Thyroid gland (tissue), 4 donors: ENCODE data around the gene PTPRN2. TPM values are rescaled to one million over a fixed set of nuclear protein-coding genes. Genes with fewer than 3 reads are reported as not detected.

ENCODE experiments used
- DNase-seq, 2 donors: peaks; one replicate each; pipeline ENCODE4 v3.0.0-alpha.2; 2019
- H3K27ac ChIP-seq, 3 donors: fragments of 200-600 bp; sonication (generic); 1 replicate in 2 of 3; 2 replicates in 1 of 3; pipeline ENCODE4 v1.5.1; 2016 to 2019; ENCODE audit warnings: mild to moderate bottlenecking in 1 of 3, moderate library complexity in 1 of 3
- H3K27me3 ChIP-seq: fragments of 200-600 bp; sonication (generic); one replicate; pipeline ENCODE4 v1.5.1; 2019
- H3K36me3 ChIP-seq, 2 donors: fragments of 200-600 bp; sonication (generic); one replicate each; pipeline ENCODE4 v1.5.1; 2016 to 2019
- H3K4me1 ChIP-seq, 2 donors: fragments of 200-600 bp; sonication (generic); one replicate each; pipeline ENCODE4 v1.5.1; 2017 to 2019
- H3K4me3 ChIP-seq, 3 donors: fragments of 200-600 bp; sonication (generic); replicated peaks in 1 of 3; 1 replicate in 2 of 3; 2 replicates in 1 of 3; pipeline ENCODE4 v1.5.1; 2016; ENCODE audit warnings: mild to moderate bottlenecking in 1 of 3
- H3K9me3 ChIP-seq: fragments of 200-600 bp; sonication (generic); one replicate; pipeline ENCODE4 v1.5.1; 2017
- POLR2A ChIP-seq, 2 donors: fragments of 450-650 bp; IDR thresholded peaks; one replicate each; pipeline ENCODE4 v1.6.1; 2017; ENCODE audit warnings: antibody characterized with exemption in 2 of 2, mild to moderate bottlenecking in 2 of 2, moderate library complexity in 1 of 2
- WGBS, 2 donors: methylation state at CpG; one replicate each; pipeline ENCODE4 v1.1.5; 2017; 5-methylcytosine and 5-hydroxymethylcytosine counted together
- intact Hi-C: fragments of 100-400 bp; cut with DNase I; formaldehyde crosslinking; loops from one replicate; pipeline ENCODE4 v1.15.1; 2023
- total RNA-seq, 4 donors: library from RNA; depleted of rRNA; stranded (reverse); fragments of >200 nt; gene quantifications; one replicate each; pipeline ENCODE4 v1.2.3, GENCODE V29; 2016
- TF ChIP-seq, protein P1 (sequence below), 6 experiments: fragments of 200-600 bp in 3 of 6; fragments of 450-650 bp in 3 of 6; sonication (generic) in 3 of 6; IDR thresholded peaks; one replicate each; pipeline ENCODE4 v1.5.1; 2016 to 2019; ENCODE audit warnings: antibody characterized with exemption in 6 of 6, mild to moderate bottlenecking in 2 of 6, inconsistent platforms in 1 of 6, moderate library complexity in 1 of 6

Gene PTPRN2
- total RNA-seq, 4 donors from 2014 or later, result 4.2 to 9.9 (median 7.7) TPM

DNA sequence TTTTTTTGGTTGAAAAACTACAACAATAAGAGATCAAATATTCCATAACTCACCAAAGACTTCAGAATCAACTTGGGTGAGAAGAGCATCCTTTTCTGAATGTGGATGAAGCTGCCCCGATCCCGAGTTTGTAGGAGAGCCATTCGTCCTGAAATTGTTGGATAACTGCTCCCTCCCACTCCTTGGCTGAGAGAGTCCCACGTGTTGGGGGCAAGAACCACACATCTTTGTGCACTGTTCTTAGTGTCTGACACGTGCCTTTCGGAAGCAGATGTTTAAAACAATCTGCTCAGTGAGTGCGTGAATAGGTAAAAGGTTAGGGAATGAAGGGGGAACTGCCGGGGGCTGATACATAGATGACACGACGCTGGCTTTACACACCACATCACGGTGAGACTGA lies 575.7 kb downstream of the PTPRN2 start:
- WGBS, 2 donors, result 77 to 88% methylated on average over 11 of the region's 11 CpGs
- Histone ChIP-seq H3K36me3 (no peaks in the 10 kb centered on the region), H3K4me1 (peaks cover 0 to 11% of the 10 kb centered on the region in 2 donors), H3K27me3 (no peaks in the 10 kb centered on the region), H3K4me3 (no peak overlapping the region), H3K9me3 (no peaks in the 10 kb centered on the region), H3K27ac (no peak overlapping the region)
- intact Hi-C loops, result no loop called here
- no peak for DNase-seq
- no peak for TF ChIP-seq POLR2A (IDR thresholded peaks at IDR 0.05)
- TF ChIP-seq, protein P1, sequence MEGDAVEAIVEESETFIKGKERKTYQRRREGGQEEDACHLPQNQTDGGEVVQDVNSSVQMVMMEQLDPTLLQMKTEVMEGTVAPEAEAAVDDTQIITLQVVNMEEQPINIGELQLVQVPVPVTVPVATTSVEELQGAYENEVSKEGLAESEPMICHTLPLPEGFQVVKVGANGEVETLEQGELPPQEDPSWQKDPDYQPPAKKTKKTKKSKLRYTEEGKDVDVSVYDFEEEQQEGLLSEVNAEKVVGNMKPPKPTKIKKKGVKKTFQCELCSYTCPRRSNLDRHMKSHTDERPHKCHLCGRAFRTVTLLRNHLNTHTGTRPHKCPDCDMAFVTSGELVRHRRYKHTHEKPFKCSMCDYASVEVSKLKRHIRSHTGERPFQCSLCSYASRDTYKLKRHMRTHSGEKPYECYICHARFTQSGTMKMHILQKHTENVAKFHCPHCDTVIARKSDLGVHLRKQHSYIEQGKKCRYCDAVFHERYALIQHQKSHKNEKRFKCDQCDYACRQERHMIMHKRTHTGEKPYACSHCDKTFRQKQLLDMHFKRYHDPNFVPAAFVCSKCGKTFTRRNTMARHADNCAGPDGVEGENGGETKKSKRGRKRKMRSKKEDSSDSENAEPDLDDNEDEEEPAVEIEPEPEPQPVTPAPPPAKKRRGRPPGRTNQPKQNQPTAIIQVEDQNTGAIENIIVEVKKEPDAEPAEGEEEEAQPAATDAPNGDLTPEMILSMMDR (IDR thresholded peaks at IDR 0.05), result no peak

DNA sequence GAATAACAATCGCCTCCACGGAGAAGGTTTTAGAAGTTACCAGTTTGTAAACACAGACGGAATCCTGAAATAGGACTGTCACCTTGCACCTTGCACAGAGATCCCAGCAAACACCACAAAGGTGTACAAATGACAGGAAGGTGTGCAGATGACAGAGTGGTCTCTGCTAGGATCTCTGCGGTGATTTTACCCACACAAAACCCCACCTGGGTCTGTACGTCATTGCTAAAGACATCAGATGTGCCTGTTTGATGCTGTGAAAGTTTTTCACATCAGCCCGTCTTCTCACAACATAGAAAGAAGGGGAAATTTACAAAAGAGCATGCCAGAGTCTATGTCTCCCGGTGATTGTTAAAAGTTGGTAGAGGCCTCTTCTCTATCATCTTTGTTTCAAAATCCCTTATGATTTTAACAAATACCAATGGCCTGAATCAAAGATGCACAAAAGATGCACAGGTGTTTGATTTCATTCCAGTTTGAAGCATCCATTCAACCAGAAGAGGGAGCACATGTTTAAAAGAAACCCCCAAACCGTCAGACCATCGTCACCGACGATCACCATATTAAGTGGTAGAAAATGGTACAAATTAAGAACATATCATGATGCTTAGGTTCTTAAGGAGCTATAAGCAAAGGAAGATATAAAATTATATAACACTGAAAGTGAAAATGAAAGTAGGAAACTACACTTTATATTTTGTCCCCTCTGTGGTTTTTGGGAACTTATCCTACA lies 576.5 kb downstream of the PTPRN2 start:
- no peak overlapping the region for H3K4me3 ChIP-seq
- DNase-seq, result no peak
- H3K36me3 ChIP-seq, result no peaks in the 10 kb centered on the region
- TF ChIP-seq, protein P1 (IDR thresholded peaks at IDR 0.05), result no peak
- TF ChIP-seq POLR2A (IDR thresholded peaks at IDR 0.05), result no peak
- no peaks in the 10 kb centered on the region for H3K9me3 ChIP-seq
- H3K27me3 ChIP-seq, result no peaks in the 10 kb centered on the region
- H3K27ac ChIP-seq, result no peak overlapping the region
- peaks cover 0 to 9% of the 10 kb centered on the region in 2 donors for H3K4me1 ChIP-seq
- WGBS, 2 donors, result 49 to 52% methylated on average over 11 of the region's 11 CpGs
- intact Hi-C loops, result no loop called here

DNA sequence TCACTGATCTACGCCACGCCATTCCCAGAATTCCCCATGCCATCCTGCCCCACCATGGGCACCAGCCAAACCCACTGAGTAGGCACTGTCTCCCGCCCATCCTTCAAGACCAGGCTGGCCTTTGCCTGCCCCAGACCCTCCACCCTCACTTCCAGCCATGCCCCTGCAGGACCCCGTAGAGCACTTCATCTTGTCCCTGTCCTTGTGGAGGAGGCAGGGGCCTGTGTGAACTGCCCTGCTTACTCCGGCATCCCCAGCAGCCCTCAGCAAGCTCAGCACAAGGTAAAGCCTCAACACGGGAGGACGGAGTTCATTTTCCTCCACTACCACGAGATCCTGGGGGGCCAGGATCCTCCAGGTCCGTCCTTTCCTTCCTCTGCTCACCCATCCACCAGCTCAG lies 577.7 kb downstream of the PTPRN2 start:
- TF ChIP-seq, protein P1 (IDR thresholded peaks at IDR 0.05), result no peak
- TF ChIP-seq POLR2A (IDR thresholded peaks at IDR 0.05), result no peak
- DNase-seq, result no peak
- Histone ChIP-seq H3K4me1 (no peaks in the 10 kb centered on the region), H3K36me3 (no peaks in the 10 kb centered on the region), H3K27me3 (no peaks in the 10 kb centered on the region), H3K9me3 (no peaks in the 10 kb centered on the region), H3K27ac (no peak overlapping the region), H3K4me3 (no peak overlapping the region)
- WGBS, 2 donors, result 63 to 68% methylated on average over 9 of the region's 9 CpGs
- intact Hi-C loops, result no loop called here

DNA sequence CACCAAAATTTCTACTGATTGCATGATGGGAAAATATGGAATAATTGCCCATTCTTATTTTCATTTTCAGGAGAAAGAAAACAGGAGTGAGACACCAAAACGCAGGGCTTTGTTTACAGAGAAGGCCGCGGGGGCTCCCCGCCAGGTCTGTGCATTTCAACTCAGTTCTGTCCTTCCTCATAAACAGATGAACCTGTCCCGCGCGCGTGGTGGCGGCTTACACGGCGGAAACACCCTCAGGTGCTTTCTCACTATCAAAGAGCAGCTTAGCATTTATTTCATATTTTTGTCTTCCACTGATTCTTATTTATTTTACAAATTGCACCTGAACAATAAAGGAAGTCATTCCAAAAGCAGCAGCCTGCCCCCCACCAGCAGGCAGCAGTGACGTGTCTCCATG lies 579.4 kb downstream of the PTPRN2 start:
- Histone ChIP-seq H3K4me3 (no peak overlapping the region), H3K27ac (no peak overlapping the region), H3K27me3 (no peaks in the 10 kb centered on the region), H3K36me3 (no peaks in the 10 kb centered on the region), H3K9me3 (no peaks in the 10 kb centered on the region), H3K4me1 (no peaks in the 10 kb centered on the region)
- no peak for DNase-seq
- intact Hi-C loops, result no loop called here
- no peak for TF ChIP-seq POLR2A (IDR thresholded peaks at IDR 0.05)
- TF ChIP-seq, protein P1 (IDR thresholded peaks at IDR 0.05), result no peak
- WGBS, 2 donors, result 85 to 88% methylated on average over 12 of the region's 12 CpGs

DNA sequence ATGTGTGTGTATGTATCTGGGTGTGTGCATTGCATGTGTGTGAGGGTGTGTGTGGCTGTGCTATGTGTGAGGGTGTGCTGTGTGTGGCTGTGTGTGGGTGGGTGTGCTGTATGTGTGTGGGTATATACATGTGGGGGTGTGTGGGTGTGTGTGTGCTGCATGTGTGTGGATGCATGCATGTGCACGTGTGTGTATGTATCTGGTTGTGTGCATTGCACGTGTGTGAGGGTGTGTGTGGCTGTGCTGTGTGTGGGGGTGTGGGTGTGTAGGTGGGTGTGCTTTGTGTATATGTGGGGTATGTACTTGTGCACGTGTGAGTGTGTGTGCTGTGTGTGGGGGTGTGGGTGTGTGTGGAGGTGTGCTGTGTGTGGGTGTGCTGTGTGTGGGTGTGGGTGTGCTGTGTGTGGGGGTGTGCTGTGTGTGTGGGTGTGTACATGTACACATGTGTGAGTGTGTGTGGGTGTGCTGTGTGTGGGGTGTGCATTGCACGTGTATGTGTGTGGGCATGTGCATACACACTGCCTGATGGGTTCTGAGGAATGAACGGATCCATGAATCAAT lies 579.8 kb downstream of the PTPRN2 start:
- TF ChIP-seq, protein P1 (IDR thresholded peaks at IDR 0.05), result no peak
- TF ChIP-seq POLR2A (IDR thresholded peaks at IDR 0.05), result no peak
- no peak overlapping the region for H3K27ac ChIP-seq
- H3K9me3 ChIP-seq, result no peaks in the 10 kb centered on the region
- no peak overlapping the region for H3K4me3 ChIP-seq
- H3K27me3 ChIP-seq, result no peaks in the 10 kb centered on the region
- 70 to 72% methylated on average over 5 of the region's 5 CpGs for WGBS, 2 donors
- no peaks in the 10 kb centered on the region for H3K4me1 ChIP-seq
- intact Hi-C loops, result no loop called here
- H3K36me3 ChIP-seq, result no peaks in the 10 kb centered on the region
- no peak for DNase-seq
